Measurements from ENCODE around the gene GLRA3. TPM values are rescaled to one million over a fixed set of nuclear protein-coding genes. Genes with fewer than 3 reads are reported as not detected.

The GLRA3 gene
- total and polyA plus RNA-seq, 2 donors (not counting 3 experiments of a cell fraction or from before 2014, with no cell fraction given): not detected

- no peak for FAIRE-seq
- Histone ChIP-seq H3K36me3 (ENCODE audit: control insufficient read depth in 2 of 2, extremely low read depth in 1 of 2, insufficient read depth in 2 of 2, low read length in 2 of 2) (no peaks in the 10 kb centered on the region), H3K4me1 (ENCODE audit: control insufficient read depth, extremely low read depth, insufficient read depth, low read length) (no peaks in the 10 kb centered on the region), H2AFZ (ENCODE audit: low read depth, low read length) (no peak overlapping the region), H4K20me1 (replicated peaks; ENCODE audit: control insufficient read depth, extremely low read depth, insufficient read depth, low read length) (no peaks in the 10 kb centered on the region), H3K4me2 (ENCODE audit: insufficient read depth, low read length) (no peak overlapping the region), H3K79me2 (ENCODE audit: control insufficient read depth, insufficient read depth, low read length) (no peaks in the 10 kb centered on the region), H3K9me1 (replicated peaks; ENCODE audit: control insufficient read depth, extremely low read depth, insufficient read depth, low read length) (no peaks in the 10 kb centered on the region), H3K27ac (ENCODE audit: insufficient read depth, low read depth, low read length) (no peak overlapping the region), H3K27me3 (ENCODE audit: control insufficient read depth in 2 of 2, insufficient read depth in 2 of 2, low read length in 2 of 2) (no peaks in the 10 kb centered on the region), H3K4me3 (replicated peaks in 1 of 3; ENCODE audit: insufficient read depth in 1 of 3, low read depth in 1 of 3, low read length in 3 of 3) (no peak overlapping the region), H3K9me3 (replicated peaks; ENCODE audit: control insufficient read depth, insufficient read depth, low read length) (no peaks in the 10 kb centered on the region), H3K9ac (replicated peaks; ENCODE audit: extremely low read depth, insufficient read depth, low read length) (no peak overlapping the region)
- ChIA-PET CTCF (no interaction called here), POLR2A (no interaction called here)
- intact Hi-C loops (cut with micrococcal nuclease) (no loop called here), dilution Hi-C loops (cut with MboI; ENCODE audit: extremely low pct_ligation_motif_present, low sequenced_read_pairs) (no loop called here)
- no TSS peak for BruUV-seq (replicated peaks)
- TF ChIP-seq POLR2A (IDR thresholded peaks at IDR 0.05; ENCODE audit: low read depth, low read length): no peak
- TF ChIP-seq MYC (IDR thresholded peaks at IDR 0.05; ENCODE audit: low read depth, low read length): no peak
- no peak for TF ChIP-seq FOS (IDR thresholded peaks at IDR 0.05; ENCODE audit: borderline replicate concordance, insufficient read depth, low read length)
- no peak for TF ChIP-seq POLR2AphosphoS5 (IDR thresholded peaks at IDR 0.05; ENCODE audit: insufficient read depth, low read depth, low read length)
- TF ChIP-seq GATA2 (IDR thresholded peaks at IDR 0.05; ENCODE audit: insufficient read depth, insufficient read length, low read depth, low read length): no peak
- no peak for TF ChIP-seq CTCF (IDR thresholded peaks at IDR 0.05; ENCODE audit: extremely low read depth in 1 of 2, insufficient read depth in 1 of 2, low read depth in 1 of 2, low read length in 2 of 2)
- no peak for TF ChIP-seq EZH2 (IDR thresholded peaks at IDR 0.05; ENCODE audit: borderline replicate concordance, low read depth, low read length, severe bottlenecking)
- no peak for TF ChIP-seq MAX (IDR thresholded peaks at IDR 0.05; ENCODE audit: insufficient read depth, insufficient read length)
- no peak for TF ChIP-seq JUN (IDR thresholded peaks at IDR 0.05; ENCODE audit: borderline replicate concordance, insufficient read depth, insufficient read length, low read depth)
- no peak for DNase-seq (ENCODE audit: low read depth, low spot score)
Observed at GRCh38 chr4:174673865-174674264, 155.2 kb downstream of the GLRA3 start.
